ENCODE measurements around the gene FAM193B.

FAM193B gene

DNA sequence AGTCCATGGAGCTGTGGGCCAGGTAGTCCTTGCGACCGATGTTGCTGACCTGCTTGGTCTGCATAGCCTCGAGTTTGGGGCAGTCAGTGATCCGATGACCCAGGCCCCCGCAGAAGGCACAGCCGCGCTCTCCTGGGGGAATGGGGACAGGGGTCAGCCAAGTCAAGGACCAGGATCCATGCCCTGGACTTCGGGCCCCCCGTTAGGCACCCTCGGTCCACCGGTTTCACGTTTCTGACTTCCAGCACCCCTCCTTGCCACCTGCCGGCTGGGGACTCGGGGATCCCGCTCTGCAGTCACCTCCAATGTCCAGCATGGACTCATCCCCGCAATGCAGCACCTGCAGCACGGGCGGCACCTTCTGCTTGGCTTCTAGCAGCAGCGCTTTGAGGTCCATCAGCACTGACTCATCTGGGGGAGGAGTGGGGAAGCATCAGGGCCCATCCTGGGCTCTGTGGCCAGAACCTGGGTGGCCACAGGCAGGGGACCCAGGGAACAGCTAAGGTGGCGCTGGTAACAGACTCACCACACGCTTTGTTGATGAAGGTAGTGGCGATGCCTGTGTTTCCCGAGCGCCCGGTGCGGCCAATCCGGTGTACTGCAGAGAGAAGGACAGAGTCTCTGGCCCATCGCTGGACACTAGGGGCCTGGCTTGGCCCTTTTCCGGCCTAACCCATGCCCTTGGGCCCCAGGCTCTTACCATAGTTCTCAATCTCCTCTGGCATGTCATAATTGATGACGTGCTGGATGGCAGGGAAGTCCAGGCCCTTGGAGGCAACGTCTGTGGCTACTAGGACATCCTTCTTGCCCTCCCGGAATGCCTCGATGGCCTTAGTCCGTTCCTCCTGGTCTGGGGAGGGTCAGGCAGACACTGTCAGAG, 42.3 kb downstream of the FAM193B start:
- no peak for DNase-seq

GRCh38 chr5:177511181-177511580, 43.2 kb downstream of the FAM193B start:
- no peak for DNase-seq

DNA sequence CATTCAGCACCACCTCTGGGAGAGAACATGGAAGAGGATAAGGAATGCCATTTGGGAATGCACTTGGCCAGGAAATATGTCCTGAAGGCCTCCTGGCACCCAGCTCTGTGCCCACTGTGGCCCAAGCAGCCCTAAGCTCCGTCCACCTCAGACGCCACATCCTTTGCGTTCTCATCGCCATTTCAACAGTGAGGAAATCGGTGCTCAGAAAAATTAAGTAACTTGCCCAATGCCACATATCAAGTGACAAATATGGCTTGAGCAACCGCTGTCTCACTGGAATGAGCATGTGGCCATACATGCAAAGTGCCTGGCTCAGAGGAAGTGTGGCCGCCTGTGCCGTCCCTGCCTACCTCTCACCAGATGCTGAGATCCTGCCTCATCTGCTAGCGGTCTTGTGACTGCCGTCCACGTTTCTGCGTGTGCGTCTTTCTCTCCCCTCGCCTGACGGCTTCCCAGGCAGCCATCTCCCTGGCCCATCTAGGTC, 43.8 kb downstream of the FAM193B start:
- peak in 1 of 2 experiments; percentile 20 for DNase-seq

DNA sequence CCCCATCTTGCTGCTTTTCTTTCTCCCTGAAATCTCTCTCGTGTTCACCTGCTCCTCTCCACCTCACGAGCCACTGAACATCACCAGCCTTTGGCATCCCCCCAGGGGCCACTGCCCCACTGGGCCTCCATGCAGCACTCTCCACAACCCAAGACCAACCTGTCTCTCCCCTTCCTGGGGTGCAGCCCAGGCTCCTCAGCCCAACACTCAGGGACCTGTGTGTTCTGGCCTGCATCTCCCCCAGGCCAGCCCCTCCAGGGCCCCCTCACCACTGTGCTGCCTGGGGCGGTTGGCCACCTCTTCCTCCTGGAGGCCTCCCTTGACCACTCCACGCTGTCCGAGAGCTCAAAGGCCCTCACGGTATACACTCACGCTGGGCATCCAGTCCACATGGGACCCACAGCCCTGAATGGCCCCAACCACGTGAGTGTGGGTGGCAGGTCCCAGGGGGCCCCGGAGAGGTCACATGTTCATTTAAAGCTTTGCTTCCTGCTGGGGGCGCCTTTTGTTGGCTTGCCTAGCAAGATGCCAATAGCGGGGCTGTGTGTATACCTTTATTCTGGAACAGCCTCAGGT, 44.3 kb downstream of the FAM193B start:
- DNase-seq, result peak in 1 of 2 experiments; percentile 30

- peak in 1 of 2 experiments; percentile 70 for DNase-seq
Measured at GRCh38 chr5:177509381-177509951, 44.9 kb downstream of the FAM193B start, which contains the start of gene DOK3. TSS of gene DOK3 (minus strand) at chr5:177509826. CDS start at chr5:177509540, 286 bp downstream.

GRCh38 chr5:177508837-177509236, 45.5 kb downstream of the FAM193B start:
- peak; percentile 59 to 69 for DNase-seq

- no peak for DNase-seq
Measured at GRCh38 chr5:177508221-177508611, 46.1 kb downstream of the FAM193B start.

GRCh38 chr5:177507596-177508220, 46.7 kb downstream of the FAM193B start:
- DNase-seq, result no peak

- DNase-seq, result peak in 1 of 2 experiments; percentile 12
Measured at GRCh38 chr5:177507165-177507564, 47.2 kb downstream of the FAM193B start.

DNA sequence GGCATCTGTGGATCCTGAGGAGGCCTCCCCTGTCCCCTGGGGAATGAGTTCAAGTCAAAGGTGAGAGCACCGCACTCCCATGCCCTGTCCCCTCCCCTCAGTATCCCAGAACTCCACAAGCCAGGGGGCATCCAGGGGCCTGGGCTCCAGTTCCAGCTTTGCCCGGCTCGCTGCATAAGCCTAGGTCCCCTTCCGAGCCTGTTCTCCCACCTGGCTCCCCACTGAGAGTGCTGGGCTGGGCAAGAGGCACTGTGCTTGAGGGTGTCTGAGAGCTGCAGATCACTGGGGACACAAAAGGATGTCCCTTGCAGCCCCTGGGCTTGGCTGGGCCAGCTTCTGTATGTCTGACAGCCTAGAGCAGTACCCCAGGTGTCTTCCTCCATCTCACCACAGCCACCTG, 49.3 kb downstream of the FAM193B start:
- DNase-seq, result no peak

DNA sequence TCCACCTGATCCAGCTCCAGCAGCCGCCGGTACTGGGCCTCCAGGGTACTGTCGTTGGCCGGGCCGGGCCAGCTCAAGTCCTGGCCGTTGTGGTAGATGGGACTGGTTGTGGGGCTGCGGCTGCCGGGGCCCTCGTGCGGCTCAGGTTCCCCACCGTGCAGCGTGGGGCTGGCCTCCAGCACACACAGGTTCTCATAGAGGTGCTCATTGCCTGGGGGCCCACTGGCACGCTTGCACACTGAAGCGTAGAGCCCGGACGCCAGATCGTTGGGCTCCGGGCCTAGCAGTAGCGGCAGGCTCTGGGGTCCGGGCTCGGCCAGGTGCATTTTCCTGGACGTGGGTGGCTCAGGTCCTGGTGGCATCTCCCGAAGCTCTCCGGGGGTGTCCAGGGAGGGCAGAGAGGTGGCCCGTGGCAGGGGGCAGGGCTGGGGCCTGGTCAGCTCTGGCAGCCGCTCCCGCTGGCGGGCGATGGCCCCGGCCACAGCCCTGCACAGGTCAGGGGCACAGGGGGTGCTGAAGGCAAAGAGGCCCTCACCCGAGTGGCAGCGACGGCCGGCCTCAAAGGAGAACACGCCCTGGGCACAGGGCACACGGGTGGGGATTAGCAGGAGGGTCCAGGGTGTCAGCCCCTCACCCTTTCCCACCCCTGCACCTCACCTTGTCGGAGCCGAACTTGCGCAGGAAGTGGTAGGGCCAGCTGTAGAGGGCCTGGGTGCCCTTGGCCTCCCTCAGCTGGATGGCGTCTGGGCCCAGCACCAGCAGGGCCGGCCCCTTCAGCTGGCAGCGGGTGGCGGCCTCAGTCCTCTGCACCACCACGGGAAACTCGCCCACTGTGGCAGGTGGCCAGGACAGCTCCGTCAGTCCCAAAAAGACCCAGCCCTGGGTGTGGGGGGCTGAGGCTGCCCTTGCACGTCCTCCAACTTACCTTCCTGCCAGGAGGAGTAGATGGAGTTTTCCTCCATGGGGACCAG, 50.0 kb downstream of the FAM193B start:
- no peak for DNase-seq

DNA sequence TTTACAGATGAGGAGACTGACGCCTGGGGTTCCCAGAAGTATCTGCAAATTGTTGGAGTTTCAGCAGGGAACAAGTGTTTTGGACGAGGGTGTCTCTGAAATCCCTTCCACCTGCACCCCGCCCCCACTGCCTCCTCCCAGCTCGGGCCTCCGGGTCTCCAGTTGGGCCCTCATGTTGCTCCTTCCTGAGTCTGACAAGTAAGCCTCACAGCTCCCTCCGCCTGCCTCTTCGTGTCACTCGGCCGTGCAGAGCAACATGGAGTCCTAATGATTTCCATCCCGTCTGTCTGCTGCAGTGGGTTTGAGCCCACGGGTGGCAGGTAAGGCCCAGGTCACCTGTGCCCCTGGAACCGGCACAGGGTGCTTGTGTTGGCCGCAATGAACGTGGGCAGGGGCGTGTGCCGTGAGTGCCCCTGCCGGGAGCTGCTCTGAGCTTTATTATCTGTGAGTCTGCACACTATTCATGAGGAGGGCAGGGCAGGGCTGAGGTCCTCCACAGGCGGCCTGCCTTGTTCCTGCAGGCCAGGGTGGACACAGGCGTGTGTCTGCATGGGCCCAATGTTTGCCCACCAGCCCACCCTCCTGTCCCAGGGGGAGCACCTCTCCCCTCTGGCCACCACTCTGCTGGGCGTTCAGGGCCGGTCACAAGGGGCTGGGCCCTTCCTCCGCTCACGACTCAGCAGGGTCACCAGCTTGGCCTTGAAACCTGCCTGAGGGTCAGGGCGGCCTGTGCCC, 50.8 kb downstream of the FAM193B start:
- DNase-seq, result no peak

- DNase-seq, result no peak
Measured at GRCh38 chr5:177502886-177503285, 51.5 kb downstream of the FAM193B start.

GRCh38 chr5:177501874-177502678, 52.3 kb downstream of the FAM193B start:
- DNase-seq, result no peak

DNA sequence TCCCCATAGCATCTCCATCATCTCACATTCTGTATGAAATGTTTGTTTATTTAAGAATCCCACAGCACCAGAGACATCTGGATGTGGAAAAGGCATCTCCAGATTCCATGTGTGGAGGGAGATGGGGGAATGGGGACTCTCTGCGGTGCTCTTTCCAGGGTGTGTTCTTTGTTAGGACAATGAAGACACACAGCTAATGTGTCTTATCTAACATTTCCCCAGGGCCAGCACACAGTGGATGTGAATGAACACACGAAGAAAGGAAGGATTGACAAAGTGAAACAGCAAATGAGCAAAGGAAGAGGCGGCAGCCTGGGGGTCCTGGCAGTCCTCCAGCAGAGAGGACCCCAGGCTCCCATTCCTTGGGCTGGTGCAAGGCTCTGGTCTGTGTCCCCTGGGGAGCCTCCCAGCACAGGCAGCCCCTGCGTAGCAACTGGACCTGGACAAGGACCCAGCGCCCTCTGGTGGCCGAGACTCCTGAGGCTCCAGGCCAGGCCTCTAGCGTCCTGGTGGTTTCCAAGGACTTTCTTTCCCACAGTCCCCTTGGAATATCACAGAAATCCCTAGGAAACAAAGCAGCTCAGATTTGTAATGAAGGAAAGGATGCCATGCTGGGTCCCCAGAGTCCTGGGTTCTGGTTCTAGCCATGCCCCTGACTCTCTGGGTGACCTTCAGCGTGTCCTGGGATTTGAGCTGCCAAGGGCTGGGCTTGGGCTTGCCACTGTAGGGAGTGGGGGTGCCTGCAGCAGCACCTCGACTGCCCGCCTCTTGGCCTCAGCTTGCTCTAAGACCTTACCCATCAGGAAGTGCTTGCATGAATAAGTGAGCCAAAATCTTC, 53.5 kb downstream of the FAM193B start:
- peak; percentile 43 to 87 for DNase-seq

DNA sequence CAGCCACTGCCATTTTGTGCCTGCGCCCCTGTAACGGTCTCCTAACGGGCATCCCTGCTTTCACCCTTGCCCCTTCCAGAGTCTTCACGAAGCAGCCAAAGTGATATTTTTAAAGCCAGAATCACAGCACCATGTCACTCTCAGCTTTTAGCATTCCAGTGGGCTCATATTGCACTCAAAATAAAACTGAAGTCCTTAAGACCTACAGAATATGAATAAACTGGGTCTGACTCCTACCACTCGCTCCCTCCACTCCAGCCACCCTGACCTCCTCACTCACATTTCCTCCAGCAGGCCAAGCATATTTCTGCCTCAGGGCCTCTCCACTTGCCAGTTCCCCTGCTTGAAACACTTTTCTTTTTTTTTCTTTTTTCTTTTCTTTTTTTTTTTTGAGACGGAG, 54.5 kb downstream of the FAM193B start:
- DNase-seq, result no peak

GRCh38 chr5:177498013-177498787, 56.2 kb downstream of the FAM193B start:
- peak in 1 of 2 experiments; percentile 29 for DNase-seq

GRCh38 chr5:177497292-177498012, 56.9 kb downstream of the FAM193B start, which contains the start of gene PDLIM7:
TSS of gene PDLIM7 (minus strand) at chr5:177497604. CDS start at chr5:177496512, 1,092 bp downstream.
- peak; percentile 81 to 93 for DNase-seq

Measured in NCI-H526 (cell line).